Measurements from ENCODE around the gene HTRA1.

HTRA1 gene

GRCh38 chr10:122555442-122555841, 94.1 kb downstream of the HTRA1 start:
- no peak overlapping the region for H3K9ac ChIP-seq (ENCODE audit: low read length in 2 of 2)
- H3K9me3 ChIP-seq (ENCODE audit: control insufficient read depth in 2 of 2, low read length in 2 of 2): no peaks in the 10 kb centered on the region
- H3K27ac ChIP-seq (ENCODE audit: low read length): no peak overlapping the region
- no peaks in the 10 kb centered on the region for H3K4me1 ChIP-seq (ENCODE audit: control insufficient read depth, insufficient read depth, low read length)
- no peak overlapping the region for H3K4me3 ChIP-seq (ENCODE audit: low read length in 2 of 2)
- no peaks in the 10 kb centered on the region for H3K36me3 ChIP-seq (ENCODE audit: control insufficient read depth in 2 of 2, insufficient read depth in 2 of 2, low read length in 2 of 2)
- peaks cover 0 to 2% of the 10 kb centered on the region in 2 donors for H3K27me3 ChIP-seq (ENCODE audit: control insufficient read depth in 1 of 2, insufficient read depth in 2 of 2, low read length in 2 of 2)

- Histone ChIP-seq H3K9ac (ENCODE audit: low read length in 2 of 2) (no peak overlapping the region), H3K4me3 (ENCODE audit: low read length in 2 of 2) (no peak overlapping the region), H3K36me3 (ENCODE audit: control insufficient read depth in 2 of 2, insufficient read depth in 2 of 2, low read length in 2 of 2) (no peaks in the 10 kb centered on the region), H3K4me1 (ENCODE audit: control insufficient read depth, insufficient read depth, low read length) (no peaks in the 10 kb centered on the region), H3K9me3 (ENCODE audit: control insufficient read depth in 2 of 2, low read length in 2 of 2) (no peaks in the 10 kb centered on the region), H3K27me3 (ENCODE audit: control insufficient read depth in 1 of 2, insufficient read depth in 2 of 2, low read length in 2 of 2) (peaks cover 2 to 6% of the 10 kb centered on the region in 2 donors), H3K27ac (ENCODE audit: low read length) (no peak overlapping the region)
These were observed 96.2 kb downstream of the HTRA1 start for GRCh38 chr10:122557516-122557915.

DNA sequence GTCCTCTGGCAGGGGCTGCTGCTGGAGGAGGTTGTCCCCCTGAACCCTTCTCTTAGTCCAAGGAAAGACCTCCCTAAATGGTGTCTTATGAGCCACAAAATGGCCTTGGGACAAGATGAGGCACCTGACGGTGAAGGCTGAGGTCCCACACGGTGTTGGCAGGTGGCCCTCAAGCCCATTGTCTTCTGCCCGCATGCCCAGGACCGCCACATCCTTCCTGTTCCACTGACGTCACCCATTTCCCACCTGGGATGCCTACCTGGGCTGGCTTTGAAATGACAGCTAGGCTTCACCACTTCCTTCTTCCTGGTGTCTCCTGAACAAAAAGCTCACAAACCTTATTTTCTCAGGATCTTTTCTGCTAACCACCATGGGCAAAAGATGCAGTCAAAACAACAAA, 97.1 kb downstream of the HTRA1 start:
- H3K9me3 ChIP-seq (ENCODE audit: control insufficient read depth in 2 of 2, low read length in 2 of 2): no peaks in the 10 kb centered on the region
- H3K4me1 ChIP-seq (ENCODE audit: control insufficient read depth, insufficient read depth, low read length): no peaks in the 10 kb centered on the region
- peaks cover 2 to 9% of the 10 kb centered on the region in 2 donors for H3K27me3 ChIP-seq (ENCODE audit: control insufficient read depth in 1 of 2, insufficient read depth in 2 of 2, low read length in 2 of 2)
- no peaks in the 10 kb centered on the region for H3K36me3 ChIP-seq (ENCODE audit: control insufficient read depth in 2 of 2, insufficient read depth in 2 of 2, low read length in 2 of 2)
- no peak overlapping the region for H3K4me3 ChIP-seq (ENCODE audit: low read length in 2 of 2)
- H3K9ac ChIP-seq (ENCODE audit: low read length in 2 of 2): no peak overlapping the region
- H3K27ac ChIP-seq (ENCODE audit: low read length): no peak overlapping the region

DNA sequence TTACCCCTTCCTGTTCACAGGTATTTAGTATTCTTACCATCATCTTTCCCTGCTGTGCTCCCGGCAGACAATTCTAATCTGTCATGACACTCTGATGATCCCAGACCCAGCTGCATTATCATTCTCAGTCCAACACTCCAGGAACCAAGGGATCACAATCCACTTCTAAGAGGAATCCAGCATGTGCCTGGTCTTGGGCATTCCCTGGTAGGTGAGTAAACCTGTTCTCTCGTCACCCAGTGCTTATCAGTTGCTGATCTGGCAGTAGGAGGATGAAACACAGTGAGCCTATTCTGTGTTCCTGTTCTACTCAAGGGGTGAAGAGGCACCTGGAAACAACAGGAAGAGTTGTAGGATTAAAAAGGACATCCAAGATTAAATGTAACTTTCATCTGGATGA, 97.9 kb downstream of the HTRA1 start:
- no peaks in the 10 kb centered on the region for H3K4me1 ChIP-seq (ENCODE audit: control insufficient read depth, insufficient read depth, low read length)
- H3K27ac ChIP-seq (ENCODE audit: low read length): no peak overlapping the region
- no peak overlapping the region for H3K4me3 ChIP-seq (ENCODE audit: low read length in 2 of 2)
- peaks cover 2 to 9% of the 10 kb centered on the region in 2 donors for H3K27me3 ChIP-seq (ENCODE audit: control insufficient read depth in 1 of 2, insufficient read depth in 2 of 2, low read length in 2 of 2)
- no peaks in the 10 kb centered on the region for H3K9me3 ChIP-seq (ENCODE audit: control insufficient read depth in 2 of 2, low read length in 2 of 2)
- no peaks in the 10 kb centered on the region for H3K36me3 ChIP-seq (ENCODE audit: control insufficient read depth in 2 of 2, insufficient read depth in 2 of 2, low read length in 2 of 2)
- H3K9ac ChIP-seq (ENCODE audit: low read length in 2 of 2): no peak overlapping the region

GRCh38 chr10:122560279-122560804, 99.0 kb downstream of the HTRA1 start, which contains the start of gene DMBT1:
Gene DMBT1, plus strand, starts transcription at chr10:122560754. Its CDS starts 17 bp downstream, at chr10:122560771.
- Histone ChIP-seq H3K9ac (ENCODE audit: low read length in 2 of 2) (no peak within 1 kb of the TSS), H3K27ac (ENCODE audit: low read length) (no peak within 1 kb of the TSS), H3K4me1 (ENCODE audit: control insufficient read depth, insufficient read depth, low read length) (no peaks in the 10 kb centered on the region), H3K36me3 (ENCODE audit: control insufficient read depth in 2 of 2, insufficient read depth in 2 of 2, low read length in 2 of 2) (no peaks in the 10 kb centered on the region), H3K4me3 (ENCODE audit: low read length in 2 of 2) (no peak within 1 kb of the TSS), H3K9me3 (ENCODE audit: control insufficient read depth in 2 of 2, low read length in 2 of 2) (no peaks in the 10 kb centered on the region), H3K27me3 (ENCODE audit: control insufficient read depth in 1 of 2, insufficient read depth in 2 of 2, low read length in 2 of 2) (peaks cover 2 to 9% of the 10 kb centered on the region in 2 donors)

GRCh38 chr10:122561212-122561611, 99.9 kb downstream of the HTRA1 start:
- no peak overlapping the region for H3K27ac ChIP-seq (ENCODE audit: low read length)
- peaks cover 2 to 9% of the 10 kb centered on the region in 2 donors for H3K27me3 ChIP-seq (ENCODE audit: control insufficient read depth in 1 of 2, insufficient read depth in 2 of 2, low read length in 2 of 2)
- H3K9ac ChIP-seq (ENCODE audit: low read length in 2 of 2): no peak overlapping the region
- no peaks in the 10 kb centered on the region for H3K9me3 ChIP-seq (ENCODE audit: control insufficient read depth in 2 of 2, low read length in 2 of 2)
- peaks cover 3% of the 10 kb centered on the region for H3K4me1 ChIP-seq (ENCODE audit: control insufficient read depth, insufficient read depth, low read length)
- H3K4me3 ChIP-seq (ENCODE audit: low read length in 2 of 2): no peak overlapping the region
- H3K36me3 ChIP-seq (ENCODE audit: control insufficient read depth in 2 of 2, insufficient read depth in 2 of 2, low read length in 2 of 2): no peaks in the 10 kb centered on the region

- Histone ChIP-seq H3K27ac (ENCODE audit: low read length) (no peak overlapping the region), H3K9me3 (ENCODE audit: control insufficient read depth in 2 of 2, low read length in 2 of 2) (no peaks in the 10 kb centered on the region), H3K27me3 (ENCODE audit: control insufficient read depth in 1 of 2, insufficient read depth in 2 of 2, low read length in 2 of 2) (peaks cover 2 to 9% of the 10 kb centered on the region in 2 donors), H3K36me3 (ENCODE audit: control insufficient read depth in 2 of 2, insufficient read depth in 2 of 2, low read length in 2 of 2) (no peaks in the 10 kb centered on the region), H3K4me1 (ENCODE audit: control insufficient read depth, insufficient read depth, low read length) (peaks cover 3% of the 10 kb centered on the region), H3K9ac (ENCODE audit: low read length in 2 of 2) (no peak overlapping the region), H3K4me3 (ENCODE audit: low read length in 2 of 2) (no peak overlapping the region)
These were observed 100.4 kb downstream of the HTRA1 start for GRCh38 chr10:122561792-122562191.

Measured in stomach smooth muscle (tissue), 2 donors.